T-helper 1 cell (primary cell): Measurements from ENCODE around the gene PCDHGA6.

Experiments used
- DNase-seq, 5 donors: peaks; one replicate each; pipeline ENCODE4 v3.0.0-alpha.2; 2012 to 2020

The PCDHGA6 gene

GRCh38 chr5:141422742-141423291, 49.1 kb downstream of the PCDHGA6 start:
- no peak for DNase-seq

- no peak for DNase-seq
These were observed 54.2 kb downstream of the PCDHGA6 start for GRCh38 chr5:141427783-141428426.
